Body of pancreas (tissue), 4 donors: ENCODE results near the gene TBX15. TPM values are rescaled to one million over a fixed set of nuclear protein-coding genes. Genes with fewer than 3 reads are reported as not detected.
A peak's percentile ranks its signal among the peaks of the same experiment; 100 is the strongest.

Experiments used
- ATAC-seq: fragments of 150-250 bp; one replicate; pipeline ENCODE4 v1.9.1; 2016
- DNase-seq, 4 donors: peaks; one replicate each; pipeline ENCODE4 v3.0.0-alpha.2; 2019
- H3K27ac ChIP-seq, 4 donors: fragments of 200-600 bp; sonication (generic); 1 replicate in 3 of 4; 2 replicates in 1 of 4; pipeline versions ENCODE4 v1.5.1 to v1.6.1; 2016 to 2019; ENCODE audit warnings: mild to moderate bottlenecking in 1 of 4, mixed read lengths in 1 of 4, moderate library complexity in 1 of 4
- H3K27me3 ChIP-seq, 2 donors: fragments of 200-600 bp; sonication (generic); one replicate each; pipeline ENCODE4 v1.6.0; 2016; ENCODE audit warnings: mild to moderate bottlenecking in 1 of 2
- H3K36me3 ChIP-seq, 2 donors: fragments of 200-600 bp; sonication (generic); replicated peaks in 1 of 2; 2 replicates each; pipeline ENCODE4 v1.5.1; 2016; ENCODE audit warnings: low read depth in 2 of 2; ENCODE audit not compliant: insufficient read depth in 1 of 2
- H3K4me1 ChIP-seq: fragments of 200-600 bp; sonication (generic); one replicate; pipeline ENCODE4 v1.6.0; 2016
- H3K4me3 ChIP-seq, 2 donors: fragments of 200-600 bp; sonication (generic); 1 replicate in 1 of 2; 2 replicates in 1 of 2; pipeline ENCODE4 v1.5.1; 2016 to 2019
- H3K9me3 ChIP-seq, 3 donors: fragments of 200-600 bp; sonication (generic); 1 replicate in 2 of 3; 2 replicates in 1 of 3; pipeline ENCODE4 v1.5.1; 2016
- CTCF ChIP-seq, 7 experiments: fragments of 450-650 bp in 4 of 7; fragments of 200-600 bp in 3 of 7; sonication (generic) in 3 of 7; IDR thresholded peaks; one replicate each; pipeline ENCODE4 v1.5.1; 2016 to 2019; ENCODE audit warnings: antibody characterized with exemption in 7 of 7
- POLR2A ChIP-seq, 3 donors: fragments of 450-650 bp; IDR thresholded peaks; one replicate each; pipeline ENCODE4 v1.6.1; 2016; ENCODE audit warnings: antibody characterized with exemption in 3 of 3, mild to moderate bottlenecking in 2 of 3
- WGBS, 2 donors: methylation state at CpG; one replicate each; pipeline ENCODE4 v1.1.5; 2017; 5-methylcytosine and 5-hydroxymethylcytosine counted together
- intact Hi-C: fragments of 100-400 bp; cut with DNase I; formaldehyde crosslinking; loops from one replicate; pipeline ENCODE4 v1.15.1; 2023
- total RNA-seq, 2 donors: library from RNA; depleted of rRNA; stranded (reverse); fragments of >200 nt; gene quantifications; one replicate each; pipeline ENCODE4 v1.1.0, GENCODE V29; 2016

Gene TBX15
- total RNA-seq, 2 donors from 2014 or later: not detected

- DNase-seq (no peak), ATAC-seq (no peak)
- intact Hi-C loops: no loop called here
- TF ChIP-seq CTCF (IDR thresholded peaks at IDR 0.05): no peak
- TF ChIP-seq POLR2A (IDR thresholded peaks at IDR 0.05): no peak
- Histone ChIP-seq H3K36me3 (no peaks in the 10 kb centered on the region), H3K4me3 (peak overlapping the region in 1 of 2 donors; percentile 31), H3K27ac (no peak overlapping the region), H3K9me3 (peaks cover 0 to 5% (median 0%) of the 10 kb centered on the region in 3 donors), H3K4me1 (peaks cover 37% of the 10 kb centered on the region), H3K27me3 (peaks cover 4 to 82% of the 10 kb centered on the region in 2 donors)
- 12 to 23% methylated on average over 38 to 42 of the region's 42 CpGs for WGBS, 2 donors
Observed at GRCh38 chr1:118986555-118987467, 1.3 kb downstream of the TBX15 start.

- H3K36me3 ChIP-seq: no peaks in the 10 kb centered on the region
- H3K4me3 ChIP-seq: no peak overlapping the region
- H3K9me3 ChIP-seq: peaks cover 0 to 5% (median 0%) of the 10 kb centered on the region in 3 donors
- no peak overlapping the region for H3K27ac ChIP-seq
- peaks cover 4 to 80% of the 10 kb centered on the region in 2 donors for H3K27me3 ChIP-seq
- no peak for TF ChIP-seq CTCF (IDR thresholded peaks at IDR 0.05)
- TF ChIP-seq POLR2A (IDR thresholded peaks at IDR 0.05): no peak
- no peak for DNase-seq
- 13 to 19% methylated on average over 34 of the region's 34 CpGs for WGBS, 2 donors
- no peak for ATAC-seq
- intact Hi-C loops: no loop called here
- H3K4me1 ChIP-seq: peaks cover 37% of the 10 kb centered on the region
Observed at GRCh38 chr1:118985640-118986554, 2.2 kb downstream of the TBX15 start.

GRCh38 chr1:118984722-118985639, 3.2 kb downstream of the TBX15 start:
- H3K27ac ChIP-seq: no peak overlapping the region
- no peaks in the 10 kb centered on the region for H3K36me3 ChIP-seq
- DNase-seq: no peak
- intact Hi-C loops: no loop called here
- H3K4me3 ChIP-seq: no peak overlapping the region
- no peak for ATAC-seq
- H3K9me3 ChIP-seq: peaks cover 0 to 5% (median 0%) of the 10 kb centered on the region in 3 donors
- TF ChIP-seq POLR2A (IDR thresholded peaks at IDR 0.05) (no peak), CTCF (IDR thresholded peaks at IDR 0.05) (no peak)
- peaks cover 4 to 77% of the 10 kb centered on the region in 2 donors for H3K27me3 ChIP-seq
- 18 to 28% methylated on average over 45 to 48 of the region's 48 CpGs for WGBS, 2 donors
- peaks cover 39% of the 10 kb centered on the region for H3K4me1 ChIP-seq

- no peaks in the 10 kb centered on the region for H3K36me3 ChIP-seq
- DNase-seq (peak in 2 of 4 donors; percentile 36 to 53), ATAC-seq (peak; percentile 56)
- peaks cover 0 to 5% (median 0%) of the 10 kb centered on the region in 3 donors for H3K9me3 ChIP-seq
- H3K4me1 ChIP-seq: peaks cover 47% of the 10 kb centered on the region
- H3K27ac ChIP-seq: no peak overlapping the region
- intact Hi-C loops: no loop called here
- H3K27me3 ChIP-seq: peaks cover 6 to 77% of the 10 kb centered on the region in 2 donors
- TF ChIP-seq CTCF (IDR thresholded peaks at IDR 0.05): no peak
- H3K4me3 ChIP-seq: no peak overlapping the region
- 11 to 38% methylated on average over 12 to 42 of the region's 43 CpGs for WGBS, 2 donors
Observed at GRCh38 chr1:118984086-118984721, 3.9 kb downstream of the TBX15 start.
